Inflammatory macrophage treated with lipopolysaccharide for 1 hour (primary cell): ENCODE data around the gene OPRD1.
A peak's percentile ranks its signal among the peaks of the same experiment; 100 is the strongest.
"Not testable (repeated sequence)": the region's sequence is repeated elsewhere in the genome, so short reads cannot be mapped to it uniquely, and the experiment has no call there.

ENCODE experiments used
- DNase-seq, 2 donors: peaks; one replicate each; pipeline ENCODE4 v3.0.0-alpha.2; 2020 to 2022

The OPRD1 gene

GRCh38 chr1:28803051-28803450, 8.9 kb upstream of the OPRD1 start:
- no peak for DNase-seq

DNA sequence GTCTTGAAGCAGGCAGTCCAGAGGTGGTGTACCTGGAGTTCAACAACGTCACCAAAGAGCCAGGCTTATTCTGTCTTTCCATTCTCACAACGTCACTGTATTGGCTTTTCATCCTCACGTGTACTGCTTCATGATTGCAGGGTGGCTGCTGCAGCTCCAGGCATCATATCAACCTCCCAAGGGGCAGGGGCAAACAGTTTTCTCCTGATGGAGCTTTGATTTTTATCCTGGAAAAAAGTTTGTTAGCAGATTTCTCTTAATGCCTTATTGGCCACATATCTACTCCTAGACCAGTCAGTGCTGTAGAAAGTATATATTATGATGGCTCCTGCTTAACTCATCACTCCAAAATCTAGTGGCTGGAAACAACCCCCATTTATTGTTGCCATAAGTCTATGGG, 8.3 kb upstream of the OPRD1 start:
- no peak for DNase-seq

- DNase-seq, result no peak
Observed at GRCh38 chr1:28804071-28804470, 7.9 kb upstream of the OPRD1 start.

- no peak for DNase-seq
Observed at GRCh38 chr1:28807046-28807445, 4.9 kb upstream of the OPRD1 start.

DNA sequence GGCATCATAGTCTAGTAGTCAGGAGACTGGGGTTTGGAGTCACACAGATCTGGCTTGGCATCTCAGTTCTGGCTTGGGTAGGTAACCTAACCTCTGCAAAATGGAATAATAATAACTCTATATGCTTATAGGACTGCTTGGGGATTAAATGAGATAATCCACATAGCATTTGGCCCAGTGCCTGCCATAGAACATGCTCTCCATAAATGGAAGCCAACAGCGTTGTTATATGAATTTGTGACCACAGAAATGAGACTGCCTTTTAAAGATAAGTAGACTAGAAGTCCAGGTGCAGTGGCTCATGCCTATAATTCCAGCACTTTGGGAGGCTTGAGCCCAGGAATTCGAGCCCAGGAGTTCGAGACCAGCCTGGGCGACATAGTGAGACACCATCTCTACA, 4.0 kb upstream of the OPRD1 start:
- no peak for DNase-seq

- no peak for DNase-seq
Observed at GRCh38 chr1:28811369-28811765, 603 bp upstream of the OPRD1 start.

DNA sequence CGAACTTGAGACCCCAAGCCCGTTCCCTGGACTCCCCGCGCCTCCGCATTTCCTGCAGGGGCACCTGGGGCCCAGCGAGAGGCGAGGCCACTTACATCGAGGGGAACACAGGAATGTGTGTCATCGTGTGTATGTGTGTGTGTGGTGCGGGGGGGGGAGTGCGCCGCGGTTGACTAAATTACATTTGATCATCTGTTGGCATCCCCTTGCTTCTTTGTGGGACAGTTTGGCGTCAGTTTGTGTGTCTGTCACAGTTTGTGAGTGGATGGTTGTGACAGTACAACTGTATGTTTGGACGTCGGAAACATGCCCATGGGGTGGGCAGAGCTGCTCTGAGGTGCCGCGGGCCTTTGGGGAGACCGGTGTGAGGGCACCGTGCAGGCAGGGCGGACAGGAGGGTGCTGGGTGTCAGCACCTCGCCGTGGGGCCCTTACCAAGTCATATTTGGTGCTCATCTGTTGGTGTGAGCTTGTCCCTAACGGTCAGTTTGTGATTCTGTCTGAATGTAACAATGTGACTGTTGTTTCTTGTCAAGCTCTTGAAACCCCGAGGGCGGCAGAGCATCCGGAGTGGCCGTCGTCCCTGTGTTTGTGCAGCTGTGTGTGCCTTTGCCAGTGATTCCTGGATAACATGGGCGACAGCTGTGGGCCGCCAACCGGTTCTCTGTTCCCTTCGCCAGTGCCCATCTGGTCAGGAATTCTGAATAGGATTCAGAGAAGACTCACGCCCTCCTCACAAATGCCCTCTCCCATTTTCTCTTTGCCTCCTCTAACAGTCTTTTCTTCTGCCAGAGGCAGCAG, 899 bp downstream of the OPRD1 start:
- DNase-seq, result no peak

GRCh38 chr1:28813931-28814465, 2.0 kb downstream of the OPRD1 start:
- DNase-seq, result no peak

GRCh38 chr1:28815533-28816185, 3.7 kb downstream of the OPRD1 start:
- no peak for DNase-seq

DNA sequence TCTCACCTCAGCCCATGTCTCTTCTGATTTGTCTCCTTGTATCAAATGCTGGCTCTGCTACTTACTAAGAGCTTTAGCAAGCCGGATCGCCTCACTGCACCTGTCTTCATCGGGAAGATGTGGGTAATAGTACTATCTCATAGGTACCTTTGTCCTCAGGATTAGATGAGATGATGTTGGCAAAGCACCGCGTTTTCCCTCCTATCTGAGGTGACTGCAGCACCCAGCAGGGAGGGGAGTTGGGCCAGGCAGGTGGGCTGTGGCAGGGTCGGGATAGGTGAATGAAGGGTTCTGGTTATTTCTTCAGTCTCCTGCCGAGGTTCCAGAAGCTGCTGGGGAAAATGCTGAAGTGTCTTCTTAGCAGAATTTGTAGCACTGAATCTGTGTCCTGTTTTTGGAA, 5.2 kb downstream of the OPRD1 start:
- no peak for DNase-seq

DNA sequence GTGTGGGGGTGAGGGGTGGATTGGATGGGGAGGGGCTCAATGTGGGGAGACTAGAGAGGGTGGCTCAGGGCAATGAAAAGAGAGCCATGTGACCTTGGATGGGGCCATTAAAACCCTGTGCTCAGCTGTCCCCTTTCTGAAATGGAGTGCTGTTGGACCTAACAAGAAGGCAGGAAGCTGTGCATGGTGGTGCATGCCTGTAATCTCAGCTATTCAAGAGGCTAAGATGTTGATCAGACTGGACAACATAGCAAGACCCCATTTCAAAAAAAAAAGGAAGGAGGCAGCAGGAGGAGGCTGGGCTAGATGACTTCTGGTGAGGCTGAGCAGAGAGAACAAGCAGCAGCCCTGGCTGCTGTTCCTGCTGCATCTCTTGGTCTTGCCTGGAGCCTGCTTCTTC, 7.0 kb downstream of the OPRD1 start:
- no peak for DNase-seq

- no peak for DNase-seq
Observed at GRCh38 chr1:28822799-28823198, 10.8 kb downstream of the OPRD1 start.

GRCh38 chr1:28824061-28824460, 12.1 kb downstream of the OPRD1 start:
- not testable (repeated sequence) for DNase-seq

- not testable (repeated sequence) for DNase-seq
Observed at GRCh38 chr1:28828227-28828858, 16.4 kb downstream of the OPRD1 start.

DNA sequence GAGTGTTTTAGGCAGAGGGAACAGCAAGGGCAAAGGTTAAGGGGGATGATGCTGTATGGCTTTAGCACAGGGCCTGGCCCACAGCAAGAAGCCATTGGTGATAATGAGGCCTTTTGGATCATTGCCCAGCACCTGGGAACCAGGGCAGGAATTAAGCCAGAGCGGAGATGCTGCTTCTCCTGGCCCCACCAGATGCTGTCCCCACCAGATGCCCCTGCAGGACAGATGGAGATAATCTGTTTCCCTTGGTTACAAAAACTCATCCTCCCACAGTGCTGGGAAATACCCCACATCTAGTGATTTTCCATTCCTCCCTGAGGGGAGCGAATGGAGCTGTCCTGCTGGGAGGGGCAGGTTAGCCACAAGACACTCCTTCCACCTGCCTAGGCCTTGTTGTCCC, 18.8 kb downstream of the OPRD1 start:
- no peak for DNase-seq

- DNase-seq, result no peak
Observed at GRCh38 chr1:28832966-28833365, 21.0 kb downstream of the OPRD1 start.

DNA sequence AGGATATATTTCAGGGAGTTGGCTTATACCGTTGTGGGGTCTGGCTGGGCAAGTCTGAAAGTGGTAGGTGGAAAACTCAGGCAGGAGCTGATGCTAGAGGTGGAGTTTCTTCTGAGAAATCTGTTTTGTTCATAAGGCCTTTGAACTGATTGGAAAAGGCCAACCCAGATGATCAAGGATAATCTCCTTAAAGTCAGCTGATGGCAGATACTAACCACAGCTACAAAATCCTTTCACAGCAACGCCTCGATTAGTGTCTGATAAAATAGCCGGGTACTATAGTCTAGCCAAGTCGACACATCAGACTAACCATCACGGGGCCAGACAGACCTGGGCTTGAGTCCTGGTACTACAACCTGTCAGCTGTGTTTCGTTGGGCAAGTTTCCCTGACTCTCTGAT, 21.4 kb downstream of the OPRD1 start:
- DNase-seq, result no peak

- no peak for DNase-seq
Observed at GRCh38 chr1:28835237-28835650, 23.3 kb downstream of the OPRD1 start.

GRCh38 chr1:28836421-28836956, 24.5 kb downstream of the OPRD1 start:
- DNase-seq, result no peak

GRCh38 chr1:28840928-28841544, 29.1 kb downstream of the OPRD1 start:
- DNase-seq, result no peak

DNA sequence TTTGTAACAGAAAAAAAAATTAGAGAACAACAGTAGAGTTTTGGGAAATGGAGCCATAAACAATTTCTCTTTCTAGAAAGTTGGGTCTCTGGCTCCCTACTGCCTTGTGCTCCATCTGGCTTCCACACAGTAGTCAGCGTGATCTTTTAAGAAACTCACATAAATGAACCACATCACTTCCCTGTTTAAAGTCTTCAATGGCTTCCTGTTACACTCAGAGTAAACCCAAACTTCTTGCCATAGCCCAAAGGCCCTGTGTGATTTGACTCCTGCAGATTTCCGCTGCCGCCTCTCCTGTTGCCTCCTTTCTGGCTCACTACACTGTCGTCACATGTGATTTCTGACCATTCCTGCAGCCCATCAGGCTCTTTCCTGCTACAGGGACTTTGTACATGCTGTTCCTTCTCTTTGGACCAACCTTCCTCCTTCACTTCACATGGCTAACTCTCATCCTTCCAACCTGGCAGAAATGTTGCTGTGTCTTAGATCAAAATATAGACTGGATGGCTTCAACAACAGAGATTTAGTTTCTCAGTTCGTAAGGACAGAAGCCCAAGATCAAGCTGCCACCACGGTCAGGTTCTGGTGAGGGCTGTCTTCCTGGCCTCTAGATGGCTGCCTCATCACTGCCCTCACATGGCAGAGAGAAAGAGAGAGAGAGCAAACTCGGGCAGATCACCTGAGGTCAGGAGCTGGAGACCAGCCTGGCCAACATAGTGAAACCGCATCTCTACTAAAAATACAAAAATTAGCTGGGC, 34.0 kb downstream of the OPRD1 start:
- DNase-seq, result peak; percentile 7 to 20

GRCh38 chr1:28847207-28847606, 35.2 kb downstream of the OPRD1 start:
- not testable (repeated sequence) for DNase-seq
